ENCODE measurements around the gene YEATS4.

YEATS4 gene

GRCh38 chr12:69412655-69413054 is 53.1 kb downstream of the YEATS4 start:
- in situ Hi-C loops (cut with HindIII; ENCODE audit: low sequenced_read_pairs), result no loop called here
- TF ChIP-seq, protein P1, sequence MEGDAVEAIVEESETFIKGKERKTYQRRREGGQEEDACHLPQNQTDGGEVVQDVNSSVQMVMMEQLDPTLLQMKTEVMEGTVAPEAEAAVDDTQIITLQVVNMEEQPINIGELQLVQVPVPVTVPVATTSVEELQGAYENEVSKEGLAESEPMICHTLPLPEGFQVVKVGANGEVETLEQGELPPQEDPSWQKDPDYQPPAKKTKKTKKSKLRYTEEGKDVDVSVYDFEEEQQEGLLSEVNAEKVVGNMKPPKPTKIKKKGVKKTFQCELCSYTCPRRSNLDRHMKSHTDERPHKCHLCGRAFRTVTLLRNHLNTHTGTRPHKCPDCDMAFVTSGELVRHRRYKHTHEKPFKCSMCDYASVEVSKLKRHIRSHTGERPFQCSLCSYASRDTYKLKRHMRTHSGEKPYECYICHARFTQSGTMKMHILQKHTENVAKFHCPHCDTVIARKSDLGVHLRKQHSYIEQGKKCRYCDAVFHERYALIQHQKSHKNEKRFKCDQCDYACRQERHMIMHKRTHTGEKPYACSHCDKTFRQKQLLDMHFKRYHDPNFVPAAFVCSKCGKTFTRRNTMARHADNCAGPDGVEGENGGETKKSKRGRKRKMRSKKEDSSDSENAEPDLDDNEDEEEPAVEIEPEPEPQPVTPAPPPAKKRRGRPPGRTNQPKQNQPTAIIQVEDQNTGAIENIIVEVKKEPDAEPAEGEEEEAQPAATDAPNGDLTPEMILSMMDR (IDR thresholded peaks at IDR 0.05; ENCODE audit: low read depth, low read length, missing control alignments), result no peak
- no peak for DNase-seq (ENCODE audit: low read depth)
- H3K4me3 ChIP-seq (ENCODE audit: low read depth, low read length), result no peak overlapping the region

GRCh38 chr12:69415471-69416275 is 56.1 kb downstream of the YEATS4 start:
- in situ Hi-C loops (cut with HindIII; ENCODE audit: low sequenced_read_pairs), result no loop called here
- TF ChIP-seq, protein P1 (IDR thresholded peaks at IDR 0.05; ENCODE audit: low read depth, low read length, missing control alignments), result peak; percentile 90
- H3K4me3 ChIP-seq (ENCODE audit: low read depth, low read length), result no peak overlapping the region
- DNase-seq (ENCODE audit: low read depth), result peak; percentile 87

DNA sequence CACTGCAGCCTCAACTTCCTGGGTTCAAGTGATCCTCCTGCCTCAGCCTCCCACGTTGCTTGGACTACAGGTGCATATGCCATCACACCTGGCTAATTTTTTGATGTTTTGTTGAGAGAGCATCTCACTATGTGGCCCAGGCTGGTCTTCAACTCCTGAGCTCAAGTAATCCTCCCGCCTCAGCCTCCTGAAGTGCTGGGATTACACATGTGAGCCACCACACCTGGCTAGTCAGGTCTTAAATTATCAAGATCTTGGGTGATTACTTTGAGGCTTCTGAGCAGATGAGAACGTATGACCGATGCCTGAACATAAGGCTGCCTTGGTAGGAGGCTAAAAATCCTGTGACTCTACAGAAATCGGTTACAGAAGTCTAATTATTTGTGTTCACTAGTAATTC is 57.7 kb downstream of the YEATS4 start:
- TF ChIP-seq, protein P1 (IDR thresholded peaks at IDR 0.05; ENCODE audit: low read depth, low read length, missing control alignments), result no peak

DNA sequence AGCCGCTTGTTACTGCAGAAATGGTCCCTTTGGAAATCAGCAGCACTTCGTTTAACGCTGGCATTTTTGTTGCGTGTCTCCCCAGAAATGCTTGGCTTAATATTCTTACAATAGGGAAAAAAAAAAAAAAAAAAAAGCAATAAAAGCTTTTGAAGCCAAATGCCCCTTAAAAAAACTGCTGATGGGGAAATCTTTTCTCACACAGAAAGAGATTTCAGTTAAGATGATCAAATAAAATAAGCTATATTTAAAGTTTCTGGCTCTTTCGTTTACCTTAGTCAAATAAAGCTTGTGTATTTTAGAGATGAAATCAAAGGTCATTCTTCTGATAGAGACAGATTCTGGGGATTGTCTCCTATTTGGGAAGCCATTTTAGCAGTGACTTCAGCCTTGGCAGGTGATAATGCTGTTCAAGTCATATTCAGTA is 58.2 kb downstream of the YEATS4 start:
- TF ChIP-seq, protein P1 (IDR thresholded peaks at IDR 0.05; ENCODE audit: low read depth, low read length, missing control alignments), result no peak
- no peak for DNase-seq (ENCODE audit: low read depth)
- in situ Hi-C loops (cut with HindIII; ENCODE audit: low sequenced_read_pairs), result no loop called here
- H3K4me3 ChIP-seq (ENCODE audit: low read depth, low read length), result no peak overlapping the region

More for the DNA sequence above, 57.7 kb downstream of the YEATS4 start:
- DNase-seq (ENCODE audit: low read depth), result no peak
- in situ Hi-C loops (cut with HindIII; ENCODE audit: low sequenced_read_pairs), result no loop called here
- no peak overlapping the region for H3K4me3 ChIP-seq (ENCODE audit: low read depth, low read length)

- in situ Hi-C loops (cut with HindIII; ENCODE audit: low sequenced_read_pairs), result no loop called here
- no peak for DNase-seq (ENCODE audit: low read depth)
- no peak overlapping the region for H3K4me3 ChIP-seq (ENCODE audit: low read depth, low read length)
- TF ChIP-seq, protein P1 (IDR thresholded peaks at IDR 0.05; ENCODE audit: low read depth, low read length, missing control alignments), result no peak
Observed at GRCh38 chr12:69419701-69420100, 60.2 kb downstream of the YEATS4 start.

- no peak overlapping the region for H3K4me3 ChIP-seq (ENCODE audit: low read depth, low read length)
- TF ChIP-seq, protein P1 (IDR thresholded peaks at IDR 0.05; ENCODE audit: low read depth, low read length, missing control alignments), result no peak
- DNase-seq (ENCODE audit: low read depth), result no peak
- in situ Hi-C loops (cut with HindIII; ENCODE audit: low sequenced_read_pairs), result no loop called here
Observed at GRCh38 chr12:69421548-69421947, 62.0 kb downstream of the YEATS4 start.
